Endothelial cell of umbilical vein (primary cell): ENCODE results near the gene PROC. TPM values are rescaled to one million over a fixed set of nuclear protein-coding genes. Genes with fewer than 3 reads are reported as not detected.

Experiments
- BruUV-seq: library from RNA; stranded (reverse); fragments of 400-500 nt; replicated peaks from 2 replicates; lab custom pipeline; 2021; lab: Mats Ljungman, UMichigan
- CTCF ChIA-PET: fragments of 300-600, 350-600 bp; sonication (Branson Sonifier 250); formaldehyde crosslinking; loops from one replicate; lab custom pipeline; 2021; ENCODE audit warnings: antibody characterized with exemption, inconsistent platforms; lab: Charles Lee
- POLR2A ChIA-PET: fragments of 300-600, 350-600 bp; sonication (Branson Sonifier 250); formaldehyde crosslinking; loops from one replicate; lab custom pipeline; 2021; ENCODE audit warnings: antibody characterized with exemption, inconsistent platforms; lab: Charles Lee
- DNase-seq: peaks from one replicate; pipeline ENCODE4 v3.0.0-alpha.2; 2011; ENCODE audit warnings: low read depth, low spot score
- FAIRE-seq: peaks from 2 replicates; lab custom pipeline; 2011; peaks lifted over from hg19 to GRCh38; lab: Jason Lieb, UNC
- H2AFZ ChIP-seq: 2 replicates; pipeline ENCODE4 v1.6.0; 2012; ENCODE audit warnings: low read depth, low read length, control low read depth, inconsistent platforms
- H3K27ac ChIP-seq: 2 replicates; pipeline ENCODE4 v1.5.1; 2011; ENCODE audit warnings: low read depth, mild to moderate bottlenecking, control low read depth, low read length, moderate library complexity; ENCODE audit not compliant: insufficient read depth
- H3K27me3 ChIP-seq, 2 experiments: 2 replicates each; pipeline versions ENCODE4 v1.6.0 to v1.6.1; 2011; ENCODE audit warnings: low read length in 2 of 2, mixed read lengths in 1 of 2; ENCODE audit not compliant: control insufficient read depth in 2 of 2, insufficient read depth in 2 of 2
- H3K36me3 ChIP-seq, 2 experiments: 2 replicates in 1 of 2; 3 replicates in 1 of 2; pipeline ENCODE4 v1.5.1; 2011; ENCODE audit warnings: low read length in 2 of 2, mild to moderate bottlenecking in 1 of 2, moderate library complexity in 1 of 2; ENCODE audit not compliant: control insufficient read depth in 2 of 2, insufficient read depth in 2 of 2; ENCODE audit errors: extremely low read depth in 1 of 2
- H3K4me1 ChIP-seq: 3 replicates; pipeline ENCODE4 v1.5.1; 2011; ENCODE audit warnings: mild to moderate bottlenecking, low read length; ENCODE audit not compliant: control insufficient read depth, insufficient read depth; ENCODE audit errors: extremely low read depth
- H3K4me2 ChIP-seq: 2 replicates; pipeline ENCODE4 v1.6.1; 2011; ENCODE audit warnings: low read length, control low read depth, mixed read lengths; ENCODE audit not compliant: insufficient read depth
- H3K4me3 ChIP-seq, 3 experiments: fragments of 200-600 bp in 1 of 3; sonication (generic), shearing (Covaris generic) in 1 of 3; replicated peaks in 1 of 3; 2 replicates each; pipeline ENCODE4 v1.5.1; 2011 to 2016; ENCODE audit warnings: control low read depth in 3 of 3, low read length in 3 of 3, mild to moderate bottlenecking in 2 of 3, inconsistent platforms in 1 of 3, low read depth in 1 of 3, moderate library complexity in 1 of 3; ENCODE audit not compliant: insufficient read depth in 1 of 3
- H3K79me2 ChIP-seq: 2 replicates; pipeline ENCODE4 v1.6.0; 2012; ENCODE audit warnings: low read length, inconsistent platforms; ENCODE audit not compliant: control insufficient read depth, insufficient read depth
- H3K9ac ChIP-seq: replicated peaks from 2 replicates; pipeline ENCODE3; 2011; ENCODE audit warnings: low read length, control low read depth; ENCODE audit not compliant: insufficient read depth; ENCODE audit errors: extremely low read depth
- H3K9me1 ChIP-seq: replicated peaks from 3 replicates; pipeline ENCODE4 v1.6.0; 2011; ENCODE audit warnings: mild to moderate bottlenecking, low read length; ENCODE audit not compliant: control insufficient read depth, insufficient read depth; ENCODE audit errors: extremely low read depth
- H3K9me3 ChIP-seq: replicated peaks from 2 replicates; pipeline ENCODE4 v1.5.1; 2012; ENCODE audit warnings: low read length, inconsistent platforms; ENCODE audit not compliant: control insufficient read depth, insufficient read depth
- H4K20me1 ChIP-seq: replicated peaks from 2 replicates; pipeline ENCODE3; 2011; ENCODE audit warnings: mild to moderate bottlenecking, low read length; ENCODE audit not compliant: control insufficient read depth, insufficient read depth; ENCODE audit errors: extremely low read depth
- EZH2 ChIP-seq: IDR thresholded peaks from 2 replicates; pipeline ENCODE4 v1.6.1; 2012; ENCODE audit warnings: borderline replicate concordance, low read depth, mild to moderate bottlenecking, moderate library complexity, low read length, inconsistent platforms; ENCODE audit not compliant: severe bottlenecking
- FOS ChIP-seq: IDR thresholded peaks from 2 replicates; pipeline ENCODE4 v1.6.1; 2011; ENCODE audit warnings: mild to moderate bottlenecking, low read length, moderate library complexity, borderline replicate concordance; ENCODE audit not compliant: insufficient read depth
- GATA2 ChIP-seq: IDR thresholded peaks from 2 replicates; pipeline ENCODE4 v1.7.0; 2011; ENCODE audit warnings: low read depth, mild to moderate bottlenecking, moderate library complexity, mixed read lengths, low read length; ENCODE audit not compliant: insufficient read length, insufficient read depth
- JUN ChIP-seq: IDR thresholded peaks from 2 replicates; pipeline ENCODE4 v1.6.1; 2011; ENCODE audit warnings: borderline replicate concordance, low read depth; ENCODE audit not compliant: insufficient read length, insufficient read depth
- MYC ChIP-seq: IDR thresholded peaks from one replicate; pipeline ENCODE4 v1.6.1; 2011; ENCODE audit warnings: mild to moderate bottlenecking, low read depth, low read length
- POLR2A ChIP-seq: IDR thresholded peaks from 2 replicates; pipeline ENCODE4 v1.6.1; 2012; ENCODE audit warnings: low read depth, mild to moderate bottlenecking, control low read depth, low read length
- POLR2AphosphoS5 ChIP-seq: IDR thresholded peaks from 2 replicates; pipeline ENCODE4 v1.6.1; 2012; ENCODE audit warnings: low read depth, mild to moderate bottlenecking, control low read depth, low read length, moderate library complexity; ENCODE audit not compliant: insufficient read depth
- dilution Hi-C: fragments of 300-500 bp; cut with MboI; formaldehyde crosslinking; loops from one replicate; pipeline ENCODE4 v1.15.0; 2019; ENCODE audit warnings: low sequenced_read_pairs; ENCODE audit not compliant: extremely low pct_ligation_motif_present
- intact Hi-C: fragments of 100-400 bp; cut with micrococcal nuclease; formaldehyde crosslinking; loops from one replicate; pipeline ENCODE4 v1.10.0; 2022
- polyA plus RNA-seq, 4 experiments: library from polyadenylated mRNA; depleted of rRNA in 3 of 4; stranded (reverse) in 3 of 4; unstranded in 1 of 4; fragments of >200 nt; gene quantifications; 2 replicates each; pipeline versions ENCODE4 v1.2.1 to v1.2.3, GENCODE V29; 2011 to 2012; ENCODE audit warnings: missing spikeins in 1 of 4
- total RNA-seq: library from RNA; stranded (reverse); gene quantifications from 2 replicates; pipeline ENCODE4 v1.2.3, GENCODE V29; 2021
- TF ChIP-seq, protein P1 (sequence below), 2 donors: IDR thresholded peaks; 1 replicate in 1 of 2; 2 replicates in 1 of 2; pipeline ENCODE4 v1.5.1; 2011; ENCODE audit warnings: low read length in 2 of 2, mild to moderate bottlenecking in 2 of 2, moderate library complexity in 2 of 2, control low read depth in 1 of 2, inconsistent platforms in 1 of 2, low read depth in 1 of 2; ENCODE audit not compliant: insufficient read depth in 1 of 2; ENCODE audit errors: extremely low read depth in 1 of 2
- TF ChIP-seq, protein P2 (sequence below): IDR thresholded peaks from 2 replicates; pipeline ENCODE4 v1.6.1; 2011; ENCODE audit not compliant: insufficient read depth, insufficient read length

Gene PROC
- total and polyA plus RNA-seq, 2 donors (not counting 3 experiments of a cell fraction or from before 2014, with no cell fraction given), result not detected

- Histone ChIP-seq H3K36me3 (no peaks in the 10 kb centered on the region), H3K9me1 (no peaks in the 10 kb centered on the region), H3K9me3 (no peaks in the 10 kb centered on the region), H3K9ac (no peak overlapping the region), H3K27ac (no peak overlapping the region), H3K4me2 (peak overlapping the region; percentile 50), H3K4me1 (peaks cover 28% of the 10 kb centered on the region), H3K79me2 (no peaks in the 10 kb centered on the region), H3K4me3 (no peak overlapping the region), H4K20me1 (no peaks in the 10 kb centered on the region), H2AFZ (peak overlapping the region; percentile 89), H3K27me3 (peaks cover 2 to 4% of the 10 kb centered on the region in 2 experiments)
- no TSS peak for BruUV-seq
- dilution Hi-C loops, result no loop called here
- ChIA-PET CTCF (interaction anchor here (1.1 to 4.6 kb wide), 6 partner anchors 8 to 63 kb away, joined by 3 to 15 read pairs (median 8); no protein-coding TSS in a partner anchor), POLR2A (no interaction called here)
- TF ChIP-seq GATA2 (no peak), MYC (no peak), POLR2AphosphoS5 (no peak), POLR2A (no peak), FOS (no peak), JUN (no peak), EZH2 (no peak)
- TF ChIP-seq, protein P1, sequence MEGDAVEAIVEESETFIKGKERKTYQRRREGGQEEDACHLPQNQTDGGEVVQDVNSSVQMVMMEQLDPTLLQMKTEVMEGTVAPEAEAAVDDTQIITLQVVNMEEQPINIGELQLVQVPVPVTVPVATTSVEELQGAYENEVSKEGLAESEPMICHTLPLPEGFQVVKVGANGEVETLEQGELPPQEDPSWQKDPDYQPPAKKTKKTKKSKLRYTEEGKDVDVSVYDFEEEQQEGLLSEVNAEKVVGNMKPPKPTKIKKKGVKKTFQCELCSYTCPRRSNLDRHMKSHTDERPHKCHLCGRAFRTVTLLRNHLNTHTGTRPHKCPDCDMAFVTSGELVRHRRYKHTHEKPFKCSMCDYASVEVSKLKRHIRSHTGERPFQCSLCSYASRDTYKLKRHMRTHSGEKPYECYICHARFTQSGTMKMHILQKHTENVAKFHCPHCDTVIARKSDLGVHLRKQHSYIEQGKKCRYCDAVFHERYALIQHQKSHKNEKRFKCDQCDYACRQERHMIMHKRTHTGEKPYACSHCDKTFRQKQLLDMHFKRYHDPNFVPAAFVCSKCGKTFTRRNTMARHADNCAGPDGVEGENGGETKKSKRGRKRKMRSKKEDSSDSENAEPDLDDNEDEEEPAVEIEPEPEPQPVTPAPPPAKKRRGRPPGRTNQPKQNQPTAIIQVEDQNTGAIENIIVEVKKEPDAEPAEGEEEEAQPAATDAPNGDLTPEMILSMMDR (IDR thresholded peaks at IDR 0.05; ENCODE audit: extremely low read depth in 1 of 2, insufficient read depth in 1 of 2, low read depth in 1 of 2, low read length in 2 of 2), result no peak
- TF ChIP-seq, protein P2, sequence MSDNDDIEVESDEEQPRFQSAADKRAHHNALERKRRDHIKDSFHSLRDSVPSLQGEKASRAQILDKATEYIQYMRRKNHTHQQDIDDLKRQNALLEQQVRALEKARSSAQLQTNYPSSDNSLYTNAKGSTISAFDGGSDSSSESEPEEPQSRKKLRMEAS, result no peak
- intact Hi-C loops, result loop anchor here (1.0 to 5.0 kb wide), 2 partner anchors 61 to 79 kb away; no protein-coding TSS in a partner anchor
- FAIRE-seq (no peak), DNase-seq (no peak)
These were observed 1.7 kb upstream of the PROC start for GRCh38 chr2:127416506-127417001.
